Astrocyte of the spinal cord (primary cell): ENCODE data around the gene SLC8A1.

Source experiments
- DNase-seq: peaks from one replicate; pipeline ENCODE4 v3.0.0; 2011; ENCODE audit warnings: low read depth, low spot score
- H3K4me3 ChIP-seq: 2 replicates; pipeline ENCODE4 v1.5.1; 2011; ENCODE audit warnings: low read depth, mild to moderate bottlenecking, low read length, moderate library complexity
- CTCF ChIP-seq: IDR thresholded peaks from 2 replicates; pipeline ENCODE4 v1.5.1; 2012; ENCODE audit warnings: low read depth, mild to moderate bottlenecking, low read length, inconsistent platforms
- in situ Hi-C: cut with HindIII; loops from 2 replicates; pipeline ENCODE4 v1.10.0; 2017; ENCODE audit warnings: low sequenced_read_pairs

The SLC8A1 gene

GRCh38 chr2:40359811-40360210 is 92.1 kb downstream of the SLC8A1 start:
- no peak overlapping the region for H3K4me3 ChIP-seq
- TF ChIP-seq CTCF: no peak
- in situ Hi-C loops: no loop called here
- DNase-seq: no peak

- TF ChIP-seq CTCF: no peak
- in situ Hi-C loops: no loop called here
- no peak for DNase-seq
- H3K4me3 ChIP-seq: no peak overlapping the region
Observed at GRCh38 chr2:40358783-40359182, 93.1 kb downstream of the SLC8A1 start.

GRCh38 chr2:40357667-40358066 is 94.2 kb downstream of the SLC8A1 start:
- DNase-seq: no peak
- H3K4me3 ChIP-seq: no peak overlapping the region
- in situ Hi-C loops: no loop called here
- TF ChIP-seq CTCF: no peak

GRCh38 chr2:40355451-40355850 is 96.4 kb downstream of the SLC8A1 start:
- in situ Hi-C loops: no loop called here
- DNase-seq: no peak
- no peak for TF ChIP-seq CTCF
- no peak overlapping the region for H3K4me3 ChIP-seq

- in situ Hi-C loops: no loop called here
- no peak for TF ChIP-seq CTCF
- H3K4me3 ChIP-seq: no peak overlapping the region
- DNase-seq: no peak
Observed at GRCh38 chr2:40353231-40353630, 98.7 kb downstream of the SLC8A1 start.

GRCh38 chr2:40352703-40353099 is 99.2 kb downstream of the SLC8A1 start:
- no peak for TF ChIP-seq CTCF
- in situ Hi-C loops: no loop called here
- DNase-seq: no peak
- H3K4me3 ChIP-seq: no peak overlapping the region
